SK-N-SH treated with all-trans-retinoic acid at 6 μM for 48 hours (cell line): ENCODE data around the gene ACTR8.

Experiments
- RARB ChIP-seq: fragments of 250-450 bp; sonication (Bioruptor Pico); IDR thresholded peaks from 2 replicates; pipeline ENCODE4 v1.8.0; 2021; ENCODE audit warnings: mild to moderate bottlenecking, moderate library complexity
- SNAI2 ChIP-seq: fragments of 250-450 bp; sonication (Bioruptor Pico); IDR thresholded peaks from 2 replicates; pipeline ENCODE4 v1.5.0; 2020; ENCODE audit warnings: mild to moderate bottlenecking, moderate library complexity
- TCF4 ChIP-seq: fragments of 250-450 bp; sonication (Bioruptor Pico); IDR thresholded peaks from 2 replicates; pipeline ENCODE4 v1.8.0; 2021; ENCODE audit warnings: mild to moderate bottlenecking, moderate library complexity, borderline replicate concordance
- ZFP3 ChIP-seq: fragments of 250-450 bp; sonication (Bioruptor Pico); IDR thresholded peaks from 2 replicates; pipeline ENCODE4 v1.5.0; 2020; ENCODE audit warnings: mild to moderate bottlenecking, moderate library complexity
- ZFP30 ChIP-seq: fragments of 450-650 bp; formaldehyde crosslinking; IDR thresholded peaks from 2 replicates; pipeline ENCODE4 v1.5.0; 2022; ENCODE audit warnings: mild to moderate bottlenecking, moderate library complexity
- ZNF8 ChIP-seq: fragments of 450-650 bp; formaldehyde crosslinking; IDR thresholded peaks from 2 replicates; pipeline ENCODE4 v1.5.0; 2020; ENCODE audit warnings: mild to moderate bottlenecking, moderate library complexity
- TF ChIP-seq, protein P1 (sequence below): fragments of 250-450 bp; sonication (Bioruptor Pico); IDR thresholded peaks from 2 replicates; pipeline ENCODE4 v1.8.0; 2020; ENCODE audit warnings: mild to moderate bottlenecking, moderate library complexity, borderline replicate concordance

DNA sequence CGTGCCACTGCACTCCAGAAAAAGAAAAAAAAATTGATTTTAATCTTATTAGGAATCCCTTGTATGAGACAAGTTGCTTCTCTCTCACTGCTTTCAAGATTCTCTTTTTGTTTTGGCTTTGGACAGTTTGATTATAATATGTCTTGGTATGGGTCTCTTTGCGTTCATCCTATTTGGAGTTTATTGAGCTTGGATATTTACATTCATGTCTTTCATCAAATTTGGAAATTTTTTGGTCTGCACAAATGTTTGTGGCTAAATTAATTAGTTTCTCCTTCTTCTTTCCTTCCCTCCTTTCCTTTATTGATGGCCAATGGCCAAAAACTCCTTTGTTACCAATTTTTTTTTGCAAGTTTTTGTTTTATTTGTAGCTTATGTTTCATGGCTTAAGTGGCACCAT, 37.8 kb upstream of the ACTR8 start:
- TF ChIP-seq, protein P1, sequence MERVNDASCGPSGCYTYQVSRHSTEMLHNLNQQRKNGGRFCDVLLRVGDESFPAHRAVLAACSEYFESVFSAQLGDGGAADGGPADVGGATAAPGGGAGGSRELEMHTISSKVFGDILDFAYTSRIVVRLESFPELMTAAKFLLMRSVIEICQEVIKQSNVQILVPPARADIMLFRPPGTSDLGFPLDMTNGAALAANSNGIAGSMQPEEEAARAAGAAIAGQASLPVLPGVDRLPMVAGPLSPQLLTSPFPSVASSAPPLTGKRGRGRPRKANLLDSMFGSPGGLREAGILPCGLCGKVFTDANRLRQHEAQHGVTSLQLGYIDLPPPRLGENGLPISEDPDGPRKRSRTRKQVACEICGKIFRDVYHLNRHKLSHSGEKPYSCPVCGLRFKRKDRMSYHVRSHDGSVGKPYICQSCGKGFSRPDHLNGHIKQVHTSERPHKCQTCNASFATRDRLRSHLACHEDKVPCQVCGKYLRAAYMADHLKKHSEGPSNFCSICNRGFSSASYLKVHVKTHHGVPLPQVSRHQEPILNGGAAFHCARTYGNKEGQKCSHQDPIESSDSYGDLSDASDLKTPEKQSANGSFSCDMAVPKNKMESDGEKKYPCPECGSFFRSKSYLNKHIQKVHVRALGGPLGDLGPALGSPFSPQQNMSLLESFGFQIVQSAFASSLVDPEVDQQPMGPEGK (CRISPR knock-in tag): no peak
- no peak for TF ChIP-seq SNAI2
- TF ChIP-seq TCF4 (CRISPR knock-in tag): no peak
- TF ChIP-seq ZNF8 (CRISPR knock-in tag): no peak
- TF ChIP-seq ZFP3: no peak
- TF ChIP-seq RARB (CRISPR knock-in tag): no peak
- TF ChIP-seq ZFP30 (CRISPR knock-in tag): no peak
